RWPE2 (cell line): ENCODE results near the gene CCDC12.
A peak's percentile ranks its signal among the peaks of the same experiment; 100 is the strongest.

Experiments
- ATAC-seq: fragments of 200-7000 bp; cut with Tn5 transposase; 3 replicates; pipeline ENCODE4 v1.9.1; 2021; ENCODE audit warnings: low read depth
- DNase-seq: peaks from one replicate; pipeline ENCODE4 v3.0.0-alpha.2; 2020; ENCODE audit warnings: low spot score
- H3K27ac ChIP-seq: fragments of 450-650 bp; 2 replicates; pipeline ENCODE4 v1.5.1; 2017; ENCODE audit warnings: mild to moderate bottlenecking; ENCODE audit not compliant: poor library complexity, severe bottlenecking
- H3K27me3 ChIP-seq: fragments of 250-450 bp; sonication (Bioruptor Pico); 2 replicates; pipeline ENCODE4 v1.5.1; 2021; ENCODE audit warnings: mild to moderate bottlenecking, moderate library complexity; ENCODE audit not compliant: insufficient read depth, poor library complexity, severe bottlenecking
- H3K36me3 ChIP-seq: fragments of 250-450 bp; sonication (Bioruptor Pico); 2 replicates; pipeline ENCODE4 v1.5.1; 2020; ENCODE audit warnings: low read depth, mild to moderate bottlenecking, moderate library complexity
- H3K4me1 ChIP-seq: fragments of 250-450 bp; sonication (Bioruptor Pico); 2 replicates; pipeline ENCODE4 v1.5.1; 2021; ENCODE audit warnings: mild to moderate bottlenecking, moderate library complexity; ENCODE audit not compliant: insufficient read depth, poor library complexity, severe bottlenecking
- H3K4me3 ChIP-seq: fragments of 250-450 bp; sonication (Bioruptor Pico); 2 replicates; pipeline ENCODE4 v1.5.1; 2021; ENCODE audit warnings: mild to moderate bottlenecking, moderate library complexity; ENCODE audit not compliant: severe bottlenecking
- H3K9me3 ChIP-seq: fragments of 250-450 bp; sonication (Bioruptor Pico); 2 replicates; pipeline ENCODE4 v1.5.1; 2021; ENCODE audit warnings: mild to moderate bottlenecking, moderate library complexity; ENCODE audit not compliant: severe bottlenecking
- TF ChIP-seq, protein P1 (sequence below): fragments of 450-650 bp; IDR thresholded peaks from one replicate; pipeline ENCODE4 v1.5.1; 2017; ENCODE audit warnings: mild to moderate bottlenecking, moderate library complexity; ENCODE audit not compliant: poor library complexity, severe bottlenecking

The CCDC12 gene

DNA sequence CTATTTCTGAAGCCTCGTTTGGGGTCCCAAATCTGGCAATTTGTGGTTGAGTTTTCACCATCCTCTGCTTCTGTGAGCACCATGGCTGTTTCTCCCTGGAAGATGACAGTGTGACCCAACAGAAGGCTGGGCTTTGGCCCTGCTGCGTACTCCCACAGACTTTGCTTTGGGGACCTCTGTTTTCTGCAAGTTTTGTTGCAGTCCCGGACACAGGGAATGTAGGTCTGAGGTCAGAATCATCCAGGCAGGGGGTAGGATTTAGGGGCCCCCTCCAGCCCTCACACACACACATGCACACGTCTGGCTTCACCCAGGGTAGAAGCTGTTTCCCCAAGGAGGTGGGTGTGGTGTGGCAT lies 92.7 kb downstream of the CCDC12 start:
- no peaks in the 10 kb centered on the region for H3K9me3 ChIP-seq
- TF ChIP-seq, protein P1, sequence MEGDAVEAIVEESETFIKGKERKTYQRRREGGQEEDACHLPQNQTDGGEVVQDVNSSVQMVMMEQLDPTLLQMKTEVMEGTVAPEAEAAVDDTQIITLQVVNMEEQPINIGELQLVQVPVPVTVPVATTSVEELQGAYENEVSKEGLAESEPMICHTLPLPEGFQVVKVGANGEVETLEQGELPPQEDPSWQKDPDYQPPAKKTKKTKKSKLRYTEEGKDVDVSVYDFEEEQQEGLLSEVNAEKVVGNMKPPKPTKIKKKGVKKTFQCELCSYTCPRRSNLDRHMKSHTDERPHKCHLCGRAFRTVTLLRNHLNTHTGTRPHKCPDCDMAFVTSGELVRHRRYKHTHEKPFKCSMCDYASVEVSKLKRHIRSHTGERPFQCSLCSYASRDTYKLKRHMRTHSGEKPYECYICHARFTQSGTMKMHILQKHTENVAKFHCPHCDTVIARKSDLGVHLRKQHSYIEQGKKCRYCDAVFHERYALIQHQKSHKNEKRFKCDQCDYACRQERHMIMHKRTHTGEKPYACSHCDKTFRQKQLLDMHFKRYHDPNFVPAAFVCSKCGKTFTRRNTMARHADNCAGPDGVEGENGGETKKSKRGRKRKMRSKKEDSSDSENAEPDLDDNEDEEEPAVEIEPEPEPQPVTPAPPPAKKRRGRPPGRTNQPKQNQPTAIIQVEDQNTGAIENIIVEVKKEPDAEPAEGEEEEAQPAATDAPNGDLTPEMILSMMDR, result no peak
- ATAC-seq (no peak), DNase-seq (no peak)
- peaks cover 34% of the 10 kb centered on the region for H3K27me3 ChIP-seq
- H3K4me3 ChIP-seq, result no peak overlapping the region
- no peaks in the 10 kb centered on the region for H3K4me1 ChIP-seq
- no peak overlapping the region for H3K27ac ChIP-seq
- H3K36me3 ChIP-seq, result no peaks in the 10 kb centered on the region

DNA sequence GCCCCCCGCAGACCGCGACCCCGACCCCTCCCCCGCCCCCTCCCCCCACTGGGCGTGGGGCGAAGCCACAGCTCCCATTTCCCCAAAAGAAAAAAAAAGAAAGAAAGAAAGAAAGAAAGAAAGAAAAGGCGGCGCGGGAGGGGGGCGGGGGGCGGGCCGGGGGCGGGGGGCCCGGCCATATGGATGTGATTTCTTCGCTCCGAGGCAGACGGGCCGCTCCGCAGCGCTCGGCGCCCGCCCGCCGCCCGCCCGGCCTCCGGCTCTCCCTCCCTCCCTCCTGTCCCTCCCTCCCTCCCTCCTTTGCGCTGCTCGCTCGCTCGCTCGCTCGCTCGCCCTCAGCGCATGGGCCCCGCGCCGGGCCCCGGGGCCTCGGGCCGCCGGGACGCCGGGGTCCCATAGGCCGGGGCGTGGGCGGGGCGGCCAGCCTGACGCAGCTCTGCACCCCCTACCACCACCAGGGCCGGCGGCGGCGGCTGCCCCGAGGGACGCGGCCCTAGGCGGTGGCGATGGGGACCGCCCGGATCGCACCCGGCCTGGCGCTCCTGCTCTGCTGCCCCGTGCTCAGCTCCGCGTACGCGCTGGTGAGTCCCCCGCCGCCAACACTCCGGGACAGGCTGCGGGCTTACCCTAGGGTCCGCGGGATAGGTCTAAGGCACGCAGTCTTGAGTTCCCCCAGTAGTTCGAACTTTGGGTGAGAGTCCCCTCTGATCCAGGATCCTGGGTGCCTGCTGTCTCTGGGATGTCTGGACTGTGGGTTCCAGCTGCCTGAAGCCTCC lies 93.3 kb downstream of the CCDC12 start:
- TF ChIP-seq, protein P1, result no peak
- peaks cover 34% of the 10 kb centered on the region for H3K27me3 ChIP-seq

DNA sequence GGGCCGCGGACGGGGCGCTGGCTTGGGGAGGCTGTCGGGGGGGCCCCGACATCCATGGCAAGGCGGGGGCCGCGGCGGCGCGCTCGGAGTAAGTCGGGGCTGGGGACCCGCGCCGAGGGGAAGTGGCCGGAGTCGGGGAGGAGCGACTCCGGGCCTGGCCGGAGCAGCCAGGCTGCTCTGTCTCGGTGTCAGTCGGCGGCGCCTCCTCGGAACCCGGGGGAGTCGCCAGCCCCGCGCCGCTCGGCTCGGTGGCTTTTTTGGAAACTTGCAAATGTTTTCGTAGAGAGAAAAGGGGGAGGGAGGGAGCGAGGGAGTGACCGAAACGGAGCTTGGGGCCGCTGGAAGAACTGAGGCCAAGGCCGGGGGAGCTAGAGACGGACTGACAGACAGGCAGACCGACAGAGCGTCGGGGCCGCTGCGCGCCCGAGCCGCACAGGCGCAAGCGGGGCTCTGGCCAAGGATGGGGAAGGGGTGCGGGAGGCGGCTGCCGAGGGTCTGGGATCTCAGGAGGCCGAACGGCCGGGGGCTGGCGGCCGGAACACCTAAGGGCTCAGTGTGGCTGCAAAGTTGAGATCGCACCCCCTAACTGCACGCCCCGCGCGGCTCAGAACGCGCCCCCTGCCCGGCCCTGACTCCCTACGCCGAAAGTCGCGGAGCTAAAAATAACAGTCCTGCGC lies 94.0 kb downstream of the CCDC12 start:
- DNase-seq (no peak), ATAC-seq (peak; percentile 40)
- TF ChIP-seq, protein P1, result no peak
- Histone ChIP-seq H3K27ac (no peak overlapping the region), H3K27me3 (peaks cover 34% of the 10 kb centered on the region), H3K36me3 (no peaks in the 10 kb centered on the region), H3K4me3 (peak overlapping the region; percentile 26), H3K9me3 (no peaks in the 10 kb centered on the region), H3K4me1 (no peaks in the 10 kb centered on the region)

More for the DNA sequence above, 93.3 kb downstream of the CCDC12 start:
- DNase-seq (no peak), ATAC-seq (peak; percentile 44; the same call in 1 of the 3 replicates)
- Histone ChIP-seq H3K4me1 (no peaks in the 10 kb centered on the region), H3K4me3 (peak overlapping the region; percentile 26), H3K27ac (no peak overlapping the region), H3K36me3 (no peaks in the 10 kb centered on the region), H3K9me3 (no peaks in the 10 kb centered on the region)

DNA sequence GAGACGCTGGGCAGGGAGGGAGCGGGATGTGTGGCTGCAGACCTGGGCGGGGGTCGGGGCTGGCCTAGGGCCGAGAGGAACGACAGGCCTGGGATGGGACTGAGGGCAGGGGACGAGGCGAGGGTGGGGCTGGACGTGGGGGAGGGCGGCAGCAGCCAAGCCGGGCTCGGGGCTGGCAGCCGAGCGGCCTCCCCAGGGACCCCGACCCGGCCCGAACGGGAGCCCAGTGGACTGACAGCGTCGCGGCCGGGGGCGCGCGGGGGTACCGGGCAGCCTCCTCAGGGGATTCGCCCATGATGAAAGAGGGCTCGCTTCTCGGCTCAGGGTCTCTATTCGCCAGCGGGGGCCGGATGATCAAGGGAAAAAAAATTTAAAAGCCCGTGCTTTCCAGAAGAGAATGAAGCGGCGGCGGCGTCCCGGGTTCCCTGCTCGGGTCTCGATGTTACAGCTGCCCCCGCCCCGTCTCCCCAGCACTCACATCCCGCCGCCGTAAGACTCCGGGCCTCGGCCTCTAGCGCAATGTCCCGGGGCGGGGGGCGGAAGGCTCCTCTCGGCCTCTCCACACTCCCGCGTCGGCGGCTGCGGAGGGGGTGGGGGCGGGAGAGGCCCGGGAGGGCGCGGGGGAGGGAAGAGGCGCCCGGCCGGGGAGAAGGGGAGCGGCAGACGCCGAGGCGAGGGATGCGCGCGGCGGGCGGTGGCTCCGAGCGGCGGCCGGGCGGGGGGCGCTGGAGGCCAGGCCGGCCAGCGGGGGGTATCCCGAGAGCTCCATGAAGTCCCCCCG lies 94.8 kb downstream of the CCDC12 start:
- DNase-seq, result no peak
- Histone ChIP-seq H3K27ac (no peak overlapping the region), H3K36me3 (no peaks in the 10 kb centered on the region), H3K9me3 (no peaks in the 10 kb centered on the region), H3K4me1 (no peaks in the 10 kb centered on the region), H3K27me3 (peaks cover 34% of the 10 kb centered on the region), H3K4me3 (peak overlapping the region; percentile 26)
- no peak for ATAC-seq
- TF ChIP-seq, protein P1, result no peak
